IgD-negative memory B cell (primary cell): Measurements from ENCODE around the gene AFF1. TPM values are rescaled to one million over a fixed set of nuclear protein-coding genes. Genes with fewer than 3 reads are reported as not detected.
"Not testable (repeated sequence)": the region's sequence is repeated elsewhere in the genome, so short reads cannot be mapped to it uniquely, and the experiment has no call there.

Experiments
- H3K27ac Mint-ChIP-seq, 3 donors: one replicate each; pipeline ENCODE4 v1.8.0; 2020 to 2022; ENCODE audit warnings: mild to moderate bottlenecking in 3 of 3, mixed read lengths in 3 of 3, moderate library complexity in 1 of 3
- H3K27me3 Mint-ChIP-seq: one replicate; pipeline ENCODE4 v1.8.0; 2021; ENCODE audit warnings: mixed read lengths
- H3K36me3 Mint-ChIP-seq: one replicate; pipeline ENCODE4 v1.8.0; 2020; ENCODE audit warnings: mild to moderate bottlenecking, mixed read lengths
- H3K4me1 Mint-ChIP-seq, 3 donors: one replicate each; pipeline ENCODE4 v1.8.0; 2020 to 2022; ENCODE audit warnings: mixed read lengths in 3 of 3, mild to moderate bottlenecking in 1 of 3
- H3K4me3 Mint-ChIP-seq, 4 donors: one replicate each; pipeline ENCODE4 v1.8.0; 2020 to 2022; ENCODE audit warnings: mild to moderate bottlenecking in 4 of 4, mixed read lengths in 4 of 4, moderate library complexity in 3 of 4
- H3K9me3 Mint-ChIP-seq, 3 donors: one replicate each; pipeline ENCODE4 v1.8.0; 2020 to 2021; ENCODE audit warnings: mixed read lengths in 3 of 3, mild to moderate bottlenecking in 1 of 3
- polyA plus RNA-seq: library from polyadenylated mRNA; unstranded; fragments of 300-500 nt; fragmentation: Illumina TruSeq; gene quantifications from one replicate; pipeline ENCODE4 v1.2.3, GENCODE V29; 2021

Gene AFF1
- polyA plus RNA-seq, 1 donor from 2014 or later: 18.8 TPM

GRCh38 chr4:87080462-87080861 lies 145.7 kb downstream of the AFF1 start:
- peaks cover 11 to 22% (median 13%) of the 10 kb centered on the region in 3 donors for H3K4me1 Mint-ChIP-seq
- H3K27me3 Mint-ChIP-seq: no peaks in the 10 kb centered on the region
- peaks cover 9% of the 10 kb centered on the region for H3K36me3 Mint-ChIP-seq
- peak overlapping the region in 1 of 4 donors; percentile 34 for H3K4me3 Mint-ChIP-seq
- no peaks in the 10 kb centered on the region for H3K9me3 Mint-ChIP-seq
- no peak overlapping the region for H3K27ac Mint-ChIP-seq

- Mint-ChIP-seq H3K4me3 (no peak overlapping the region), H3K4me1 (peaks cover 10 to 21% (median 13%) of the 10 kb centered on the region in 3 donors), H3K36me3 (peaks cover 9% of the 10 kb centered on the region), H3K9me3 (no peaks in the 10 kb centered on the region), H3K27me3 (no peaks in the 10 kb centered on the region), H3K27ac (no peak overlapping the region)
Measured at GRCh38 chr4:87081826-87082225, 147.0 kb downstream of the AFF1 start.

GRCh38 chr4:87085732-87086131 lies 150.9 kb downstream of the AFF1 start:
- not testable (repeated sequence) for H3K4me3 Mint-ChIP-seq, H3K36me3 Mint-ChIP-seq, H3K4me1 Mint-ChIP-seq, H3K27ac Mint-ChIP-seq, H3K9me3 Mint-ChIP-seq, H3K27me3 Mint-ChIP-seq

GRCh38 chr4:87086143-87086805 lies 151.5 kb downstream of the AFF1 start:
- H3K4me3 Mint-ChIP-seq: no peak overlapping the region
- no peaks in the 10 kb centered on the region for H3K27me3 Mint-ChIP-seq
- peaks cover 5 to 6% (median 6%) of the 10 kb centered on the region in 3 donors for H3K4me1 Mint-ChIP-seq
- no peak overlapping the region for H3K27ac Mint-ChIP-seq
- peaks cover 5% of the 10 kb centered on the region for H3K36me3 Mint-ChIP-seq
- H3K9me3 Mint-ChIP-seq: no peaks in the 10 kb centered on the region

GRCh38 chr4:87087015-87087414 lies 152.2 kb downstream of the AFF1 start:
- H3K27ac Mint-ChIP-seq: peak overlapping the region in 1 of 3 donors; percentile 1
- H3K36me3 Mint-ChIP-seq: peaks cover 7% of the 10 kb centered on the region
- peaks cover 2 to 6% (median 2%) of the 10 kb centered on the region in 3 donors for H3K4me1 Mint-ChIP-seq
- no peak overlapping the region for H3K4me3 Mint-ChIP-seq
- no peaks in the 10 kb centered on the region for H3K9me3 Mint-ChIP-seq
- no peaks in the 10 kb centered on the region for H3K27me3 Mint-ChIP-seq

- Mint-ChIP-seq H3K9me3 (no peaks in the 10 kb centered on the region), H3K36me3 (peaks cover 7% of the 10 kb centered on the region), H3K4me1 (peaks cover 2 to 6% (median 5%) of the 10 kb centered on the region in 3 donors), H3K4me3 (no peak overlapping the region), H3K27me3 (no peaks in the 10 kb centered on the region), H3K27ac (peak overlapping the region in 1 of 3 donors; percentile 1)
Measured at GRCh38 chr4:87087420-87087819, 152.6 kb downstream of the AFF1 start.

GRCh38 chr4:87088186-87088585 lies 153.4 kb downstream of the AFF1 start:
- Mint-ChIP-seq H3K9me3 (no peaks in the 10 kb centered on the region), H3K4me1 (peaks cover 7 to 12% (median 12%) of the 10 kb centered on the region in 3 donors), H3K36me3 (peaks cover 7% of the 10 kb centered on the region), H3K27ac (no peak overlapping the region), H3K4me3 (no peak overlapping the region), H3K27me3 (no peaks in the 10 kb centered on the region)

- Mint-ChIP-seq H3K9me3 (no peaks in the 10 kb centered on the region), H3K27me3 (no peaks in the 10 kb centered on the region), H3K36me3 (peaks cover 9% of the 10 kb centered on the region), H3K4me1 (peaks cover 15 to 20% (median 19%) of the 10 kb centered on the region in 3 donors), H3K27ac (no peak overlapping the region), H3K4me3 (peak overlapping the region in 1 of 4 donors; percentile 17)
Measured at GRCh38 chr4:87089368-87089767, 154.6 kb downstream of the AFF1 start.

GRCh38 chr4:87090305-87090704 lies 155.5 kb downstream of the AFF1 start:
- no peaks in the 10 kb centered on the region for H3K27me3 Mint-ChIP-seq
- H3K4me3 Mint-ChIP-seq: no peak overlapping the region
- peaks cover 6% of the 10 kb centered on the region for H3K36me3 Mint-ChIP-seq
- H3K4me1 Mint-ChIP-seq: peaks cover 14 to 20% (median 19%) of the 10 kb centered on the region in 3 donors
- no peak overlapping the region for H3K27ac Mint-ChIP-seq
- no peaks in the 10 kb centered on the region for H3K9me3 Mint-ChIP-seq

- Mint-ChIP-seq H3K27me3 (no peaks in the 10 kb centered on the region), H3K4me3 (peak overlapping the region in 2 of 4 donors; percentile 17 to 23), H3K36me3 (peaks cover 6% of the 10 kb centered on the region), H3K4me1 (peaks cover 13 to 19% (median 14%) of the 10 kb centered on the region in 3 donors), H3K27ac (no peak overlapping the region), H3K9me3 (no peaks in the 10 kb centered on the region)
Measured at GRCh38 chr4:87092389-87093141, 157.8 kb downstream of the AFF1 start.

GRCh38 chr4:87093443-87094123 lies 158.8 kb downstream of the AFF1 start:
- peak overlapping the region in 1 of 3 donors; percentile 46 for H3K27ac Mint-ChIP-seq
- peaks cover 6% of the 10 kb centered on the region for H3K36me3 Mint-ChIP-seq
- H3K9me3 Mint-ChIP-seq: no peaks in the 10 kb centered on the region
- peak overlapping the region in 1 of 4 donors; percentile 43 for H3K4me3 Mint-ChIP-seq
- H3K27me3 Mint-ChIP-seq: no peaks in the 10 kb centered on the region
- peaks cover 13 to 22% (median 14%) of the 10 kb centered on the region in 3 donors for H3K4me1 Mint-ChIP-seq

GRCh38 chr4:87097075-87097474 lies 162.3 kb downstream of the AFF1 start:
- Mint-ChIP-seq H3K4me3 (no peak overlapping the region), H3K4me1 (peaks cover 13 to 22% (median 14%) of the 10 kb centered on the region in 3 donors), H3K9me3 (no peaks in the 10 kb centered on the region), H3K27me3 (no peaks in the 10 kb centered on the region), H3K27ac (peak overlapping the region in 1 of 3 donors; percentile 64), H3K36me3 (peaks cover 10% of the 10 kb centered on the region)

GRCh38 chr4:87100168-87100567 lies 165.4 kb downstream of the AFF1 start:
- H3K4me1 Mint-ChIP-seq: peaks cover 0 to 9% (median 3%) of the 10 kb centered on the region in 3 donors

GRCh38 chr4:87101543-87102199 lies 166.9 kb downstream of the AFF1 start:
- Mint-ChIP-seq H3K27ac (no peak overlapping the region), H3K27me3 (no peaks in the 10 kb centered on the region), H3K4me1 (peaks cover 0 to 9% (median 3%) of the 10 kb centered on the region in 3 donors), H3K4me3 (no peak overlapping the region), H3K9me3 (no peaks in the 10 kb centered on the region), H3K36me3 (peaks cover 11% of the 10 kb centered on the region)

More at GRCh38 chr4:87100168-87100567, 165.4 kb downstream of the AFF1 start:
- H3K27me3 Mint-ChIP-seq: no peaks in the 10 kb centered on the region
- no peak overlapping the region for H3K4me3 Mint-ChIP-seq
- peaks cover 8% of the 10 kb centered on the region for H3K36me3 Mint-ChIP-seq
- no peaks in the 10 kb centered on the region for H3K9me3 Mint-ChIP-seq
- no peak overlapping the region for H3K27ac Mint-ChIP-seq

- peaks cover 12% of the 10 kb centered on the region for H3K36me3 Mint-ChIP-seq
- no peaks in the 10 kb centered on the region for H3K9me3 Mint-ChIP-seq
- H3K4me3 Mint-ChIP-seq: no peak overlapping the region
- peaks cover 0 to 6% (median 3%) of the 10 kb centered on the region in 3 donors for H3K4me1 Mint-ChIP-seq
- H3K27me3 Mint-ChIP-seq: no peaks in the 10 kb centered on the region
- H3K27ac Mint-ChIP-seq: no peak overlapping the region
Measured at GRCh38 chr4:87103086-87103485, 168.3 kb downstream of the AFF1 start.
